HepG2 (cell line): ENCODE measurements around the gene PSMD1. TPM values are rescaled to one million over a fixed set of nuclear protein-coding genes. Genes with fewer than 3 reads are reported as not detected.

ENCODE experiments used
- ATF6 ChIP-seq: sonication (generic); formaldehyde crosslinking; conservative IDR thresholded peaks from 2 replicates; pipeline ENCODE4 v1.4.0; 2020; ENCODE audit warnings: missing genetic modification reagents
- CC2D1A ChIP-seq: sonication (generic); formaldehyde crosslinking; IDR thresholded peaks from 2 replicates; pipeline ENCODE4 v1.8.1; 2023; ENCODE audit warnings: mild to moderate bottlenecking, missing genetic modification reagents
- CHCHD3 ChIP-seq: sonication (generic); formaldehyde crosslinking; IDR thresholded peaks from 2 replicates; pipeline ENCODE4 v1.8.0; 2022; ENCODE audit warnings: mild to moderate bottlenecking, missing genetic modification reagents, moderate library complexity
- DDIT3 ChIP-seq: sonication (generic); formaldehyde crosslinking; IDR thresholded peaks from 2 replicates; pipeline ENCODE4 v1.4.0; 2020; ENCODE audit warnings: mild to moderate bottlenecking, missing genetic modification reagents
- HMGA1 ChIP-seq: sonication (generic); formaldehyde crosslinking; conservative IDR thresholded peaks from 2 replicates; pipeline ENCODE4 v1.4.0; 2020; ENCODE audit warnings: missing genetic modification reagents
- HNRNPK ChIP-seq: fragments of 200-400 bp; formaldehyde crosslinking; IDR thresholded peaks from 2 replicates; pipeline ENCODE4 v1.6.1; 2018; ENCODE audit warnings: low read length, low read depth, moderate library complexity, mild to moderate bottlenecking; ENCODE audit not compliant: poor library complexity, severe bottlenecking
- KDM1A ChIP-seq: IDR thresholded peaks from 2 replicates; pipeline ENCODE4 v1.6.1; 2016; ENCODE audit warnings: missing compliant biosample characterization
- KLF11 ChIP-seq: IDR thresholded peaks from 2 replicates; pipeline ENCODE4 v1.6.1; 2016; ENCODE audit warnings: missing compliant biosample characterization
- NAIF1 ChIP-seq: sonication (generic); formaldehyde crosslinking; IDR thresholded peaks from 2 replicates; pipeline ENCODE4 v1.5.0; 2020; ENCODE audit warnings: mild to moderate bottlenecking, missing genetic modification reagents, borderline replicate concordance
- RARG ChIP-seq: sonication (generic); formaldehyde crosslinking; IDR thresholded peaks from 2 replicates; pipeline ENCODE4 v1.4.0; 2020; ENCODE audit warnings: low read depth, mild to moderate bottlenecking, missing genetic modification reagents
- RBFOX2 ChIP-seq: fragments of 200-400 bp; formaldehyde crosslinking; IDR thresholded peaks from 2 replicates; pipeline ENCODE4 v1.6.1; 2017; ENCODE audit warnings: low read depth, mild to moderate bottlenecking, low read length
- SIN3B ChIP-seq: fragments of 150-350 bp; IDR thresholded peaks from 2 replicates; pipeline ENCODE4 v1.6.1; 2014; ENCODE audit warnings: low read length
- SNAI1 ChIP-seq: sonication (generic); formaldehyde crosslinking; IDR thresholded peaks from 2 replicates; pipeline ENCODE4 v1.5.0; 2020; ENCODE audit warnings: mild to moderate bottlenecking, missing genetic modification reagents, borderline replicate concordance
- SPEN ChIP-seq: sonication (generic); formaldehyde crosslinking; IDR thresholded peaks from 2 replicates; pipeline ENCODE4 v1.5.1; 2020; ENCODE audit warnings: low read depth, mild to moderate bottlenecking, missing genetic modification reagents
- SRSF4 ChIP-seq: fragments of 200-400 bp; formaldehyde crosslinking; IDR thresholded peaks from one replicate; pipeline ENCODE4 v1.6.1; 2018; ENCODE audit warnings: mild to moderate bottlenecking, low read depth, low read length, moderate library complexity; ENCODE audit not compliant: poor library complexity, severe bottlenecking
- TCF12 ChIP-seq, 2 experiments: fragments of 450-650 bp in 1 of 2; sonication (generic) in 1 of 2; formaldehyde crosslinking in 1 of 2; IDR thresholded peaks; 2 replicates each; pipeline versions ENCODE4 v1.6.1 to v1.8.0; 2017 to 2022; ENCODE audit warnings: antibody characterized with exemption in 1 of 2, mild to moderate bottlenecking in 1 of 2, missing genetic modification reagents in 1 of 2, moderate library complexity in 1 of 2
- TEAD3 ChIP-seq: optimal IDR thresholded peaks from 2 replicates; pipeline ENCODE3; 2016; ENCODE audit warnings: borderline replicate concordance
- ZBTB46 ChIP-seq: sonication (generic); formaldehyde crosslinking; IDR thresholded peaks from 2 replicates; pipeline ENCODE4 v1.4.0; 2020; ENCODE audit warnings: mild to moderate bottlenecking, missing genetic modification reagents, borderline replicate concordance
- ZNF501 ChIP-seq: sonication (generic); formaldehyde crosslinking; IDR thresholded peaks from 2 replicates; pipeline ENCODE4 v1.5.1; 2020; ENCODE audit warnings: mild to moderate bottlenecking, moderate library complexity, missing genetic modification reagents
- ZNF580 ChIP-seq: IDR thresholded peaks from 2 replicates; pipeline ENCODE4 v1.6.1; 2016; ENCODE audit warnings: low read depth, borderline replicate concordance
- ZNF629 ChIP-seq: sonication (generic); formaldehyde crosslinking; conservative IDR thresholded peaks from 2 replicates; pipeline ENCODE4 v1.5.0; 2020; ENCODE audit warnings: missing genetic modification reagents
- ZNF704 ChIP-seq: sonication (generic); formaldehyde crosslinking; IDR thresholded peaks from 2 replicates; pipeline ENCODE4 v1.8.1; 2023; ENCODE audit warnings: mild to moderate bottlenecking, inconsistent platforms, moderate library complexity, missing genetic modification reagents, borderline replicate concordance
- ZNF740 ChIP-seq: sonication (generic); formaldehyde crosslinking; IDR thresholded peaks from 2 replicates; pipeline ENCODE4 v1.4.0; 2020; ENCODE audit warnings: missing genetic modification reagents
- ZSCAN25 ChIP-seq: sonication (generic); formaldehyde crosslinking; IDR thresholded peaks from 2 replicates; pipeline ENCODE4 v1.8.0; 2022; ENCODE audit warnings: mild to moderate bottlenecking, missing genetic modification reagents
- polyA plus RNA-seq, 8 experiments: library from polyadenylated mRNA; depleted of rRNA in 3 of 8; stranded (reverse) in 7 of 8; unstranded in 1 of 8; fragments of >200 nt; fragmentation: Illumina TruSeq in 4 of 8; extraction: Trizol in 4 of 8; gene quantifications; 2 replicates each; pipeline versions ENCODE4 v1.2.1 to v1.2.3, GENCODE V29; 2011 to 2016; ENCODE audit warnings: low read depth in 4 of 8, missing spikeins in 1 of 8, mixed read lengths in 1 of 8; ENCODE audit not compliant: insufficient read depth in 1 of 8
- total RNA-seq, 5 experiments: library from RNA; depleted of rRNA; stranded (reverse); fragments of >200 nt; fragmentation: Illumina TruSeq; extraction: Trizol; gene quantifications; 2 replicates each; pipeline ENCODE4 v1.2.3, GENCODE V29; 2016; ENCODE audit warnings: low read depth in 1 of 5

Gene PSMD1
- total and polyA plus RNA-seq, 2 of the 13 experiments (the other 11 are each of a cell fraction or from before 2014, with no cell fraction given): 136 to 191 TPM

GRCh38 chr2:231034291-231034882 is 22.3 kb upstream of the PSMD1 start (continued):
- no peak; the same call in 1 of the 2 replicates for TF ChIP-seq DDIT3 (CRISPR knock-in tag)
- no peak for TF ChIP-seq TCF12 (IDR thresholded peaks at IDR 0.05)
- no peak for TF ChIP-seq TCF12 (CRISPR knock-in tag; IDR thresholded peaks at IDR 0.05)
- no peak for TF ChIP-seq RARG (CRISPR knock-in tag)
- no peak for TF ChIP-seq ZSCAN25 (CRISPR knock-in tag)
- TF ChIP-seq KLF11 (CRISPR knock-in tag): no peak
- TF ChIP-seq CHCHD3: no peak
- TF ChIP-seq ATF6 (CRISPR knock-in tag): no peak
- no peak for TF ChIP-seq CC2D1A
- TF ChIP-seq HNRNPK: no peak
- TF ChIP-seq HMGA1 (CRISPR knock-in tag): no peak
- TF ChIP-seq SIN3B: no peak
- 0 out of 2 replicates have a peak, but pooled peaks have one; percentile 25 for TF ChIP-seq SPEN (CRISPR knock-in tag)
- no peak for TF ChIP-seq ZNF704 (CRISPR knock-in tag)
- no peak for TF ChIP-seq ZNF580 (CRISPR knock-in tag)
- no peak for TF ChIP-seq RBFOX2
- peak; percentile 81 for TF ChIP-seq TEAD3
- TF ChIP-seq ZNF501 (CRISPR knock-in tag): no peak
- TF ChIP-seq ZBTB46: no peak
- TF ChIP-seq NAIF1 (CRISPR knock-in tag): no peak
- no peak for TF ChIP-seq SNAI1 (CRISPR knock-in tag)
- TF ChIP-seq SRSF4: no peak
- no peak for TF ChIP-seq ZNF629 (CRISPR knock-in tag)
- no peak for TF ChIP-seq ZNF740 (CRISPR knock-in tag)
- TF ChIP-seq KDM1A (CRISPR knock-in tag): no peak
